HG03108 (cell line): Measurements from ENCODE around the gene CKLF.

Experiments used
- ATAC-seq: cut with Tn5 transposase; IDR thresholded peaks from one replicate; pipeline ENCODE4 v1.9.1; 2021; ENCODE audit warnings: moderate library complexity; ENCODE audit not compliant: unreplicated experiment

The CKLF gene

DNA sequence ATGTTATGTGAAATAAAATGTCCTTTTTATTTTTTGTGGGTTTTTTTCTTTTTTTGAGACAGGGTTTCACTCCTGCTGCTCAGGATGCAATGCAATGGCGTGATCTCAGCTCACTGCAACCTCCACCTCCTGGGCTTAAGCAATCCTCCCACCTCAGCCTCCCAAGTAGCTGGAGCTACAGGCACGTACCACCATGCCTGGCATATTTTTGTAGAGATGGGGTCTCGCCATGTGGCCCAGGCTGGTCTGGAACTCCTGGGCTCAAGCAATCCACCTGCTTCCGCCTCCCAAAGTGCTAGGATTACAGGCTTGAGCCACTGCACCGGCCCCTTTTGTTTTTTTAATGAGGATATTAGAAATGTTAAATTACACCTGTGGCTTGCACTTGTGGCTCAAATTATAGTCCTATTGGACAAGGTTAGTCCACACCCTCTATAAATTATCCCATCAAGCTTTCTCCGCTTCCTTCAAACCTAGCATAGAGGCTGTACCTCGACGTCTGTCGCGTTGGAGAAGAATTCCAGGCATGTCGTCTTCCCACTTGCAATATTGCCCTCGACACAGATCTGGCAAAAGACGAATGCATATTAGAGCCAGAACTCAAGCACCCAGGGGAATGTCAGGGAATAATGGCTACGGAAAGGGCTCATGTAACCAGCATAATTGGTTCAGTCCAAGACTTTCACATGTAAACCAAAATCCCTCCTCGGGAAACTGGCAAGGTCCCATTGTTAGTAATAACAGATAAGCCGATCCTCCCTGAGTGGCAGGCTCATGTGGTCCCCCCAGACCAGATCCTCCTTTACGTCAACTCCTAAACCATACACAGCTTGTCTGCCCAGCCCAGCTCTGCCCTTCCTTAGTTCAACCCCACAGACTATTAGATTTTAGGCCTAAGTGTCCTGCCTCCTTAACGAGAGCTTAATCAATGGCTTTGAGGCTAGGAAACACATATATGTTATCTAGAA is 10.7 kb upstream of the CKLF start:
- ATAC-seq = no peak

DNA sequence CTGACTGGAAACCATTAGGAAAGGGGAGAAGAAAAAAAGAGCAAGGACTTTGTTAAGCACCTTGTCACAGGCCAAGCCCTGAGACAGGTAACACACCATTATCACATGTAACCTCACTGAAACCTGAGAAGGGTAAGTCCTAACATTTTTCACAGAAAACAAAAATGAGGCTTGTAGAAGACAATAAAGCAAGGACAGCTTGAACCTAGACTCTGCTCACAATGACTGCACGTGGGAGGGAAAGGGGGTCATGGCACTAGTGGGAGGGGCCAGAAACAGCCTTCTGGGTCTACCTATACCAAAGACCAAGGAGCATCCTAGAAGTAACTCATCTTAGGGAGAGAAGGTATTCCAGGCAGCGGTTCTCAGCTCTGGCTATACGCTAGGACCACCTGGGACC is 10.0 kb upstream of the CKLF start:
- no peak for ATAC-seq

DNA sequence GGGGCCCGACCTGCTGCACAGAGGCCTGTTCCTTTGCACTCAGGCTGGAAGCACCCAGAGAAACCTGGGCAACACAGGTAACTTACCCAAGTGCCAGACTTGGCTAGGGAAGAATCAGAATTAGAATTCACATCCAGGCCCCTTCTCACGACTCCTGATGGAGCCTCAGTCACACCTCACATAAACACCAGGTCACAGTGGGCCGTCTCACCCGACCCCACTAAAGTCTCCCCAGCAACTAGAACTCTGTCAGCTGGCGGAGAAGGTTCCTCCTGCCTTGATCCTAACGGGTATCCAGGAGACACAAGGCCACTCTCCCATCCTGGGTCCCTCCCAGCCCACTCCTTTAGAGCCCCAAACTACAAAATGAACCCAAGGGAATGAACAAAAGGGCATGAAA is 8.8 kb upstream of the CKLF start:
- ATAC-seq = no peak

DNA sequence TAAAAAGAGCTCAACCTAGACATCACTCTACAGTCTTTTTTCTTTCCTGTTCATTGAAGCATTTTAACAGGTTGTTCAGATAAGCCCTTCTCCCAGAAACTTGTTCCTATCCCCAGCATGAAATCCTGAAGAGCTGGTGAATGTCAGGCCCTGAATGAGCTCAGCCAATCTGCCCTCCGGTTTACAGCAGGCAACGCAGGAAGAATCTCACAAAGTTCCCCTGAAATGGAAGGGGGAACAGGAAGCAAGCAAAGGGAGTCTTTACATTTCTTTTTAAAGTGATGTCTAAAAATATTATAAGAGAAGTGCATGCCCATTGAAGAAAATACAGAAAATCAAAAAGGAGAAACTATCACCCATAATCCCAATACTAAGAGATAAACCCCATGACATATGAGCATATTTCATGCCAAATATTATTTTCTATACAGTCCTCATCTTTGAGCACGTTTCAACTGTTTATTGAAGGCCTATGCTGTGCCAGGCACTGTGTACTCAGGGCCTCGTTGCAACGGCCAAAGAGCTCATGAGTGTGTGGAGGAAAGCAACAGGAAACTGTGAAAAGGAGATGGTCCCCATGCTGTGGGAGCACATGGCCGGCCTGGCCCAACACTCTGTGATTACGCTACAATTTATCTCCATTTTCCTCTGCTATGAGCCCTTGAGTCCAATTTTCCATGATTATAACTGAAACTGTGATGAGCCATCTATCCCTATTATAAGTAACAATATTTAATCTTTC is 8.2 kb upstream of the CKLF start:
- ATAC-seq = no peak

DNA sequence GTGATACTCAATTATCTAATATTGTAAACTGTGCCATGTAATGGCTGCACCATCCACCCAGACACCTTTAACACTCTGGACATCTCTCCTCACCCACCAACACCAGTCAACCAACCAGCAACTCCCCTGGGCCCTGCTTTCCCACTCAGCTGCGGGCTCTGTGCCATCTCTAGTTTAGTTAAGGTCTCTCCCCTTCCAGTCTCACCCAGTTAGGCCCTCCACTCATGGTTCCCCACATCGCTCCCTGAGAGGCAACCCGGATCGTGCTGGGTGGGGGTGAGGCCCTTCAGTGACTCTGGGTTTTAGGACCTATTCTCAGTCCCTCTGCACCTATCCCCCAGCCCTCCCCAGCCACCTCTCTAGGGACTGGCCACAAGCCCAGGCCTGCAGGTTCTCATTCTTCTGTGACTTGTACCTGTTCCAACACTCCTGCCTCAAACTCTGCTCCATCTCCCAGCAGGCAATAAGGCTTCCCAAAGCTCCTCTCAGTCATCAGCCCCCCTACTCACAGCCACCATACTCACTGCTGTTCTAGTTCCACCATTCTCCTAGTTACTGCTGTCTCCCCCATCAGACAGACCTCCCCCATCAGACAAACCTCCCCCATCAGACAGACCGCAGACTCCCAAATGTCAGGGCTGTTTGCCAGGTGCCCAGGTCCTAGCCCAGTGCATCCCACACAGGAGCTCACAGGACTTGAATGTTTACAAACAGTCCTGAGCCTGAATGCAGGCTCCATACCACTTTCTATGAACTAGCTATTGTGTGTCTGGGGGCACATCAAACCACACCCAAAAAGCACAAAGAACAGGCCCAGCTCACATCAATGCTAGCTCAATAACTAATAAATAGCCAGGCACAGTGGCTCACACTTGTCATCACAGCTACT is 5.0 kb upstream of the CKLF start:
- no peak for ATAC-seq

DNA sequence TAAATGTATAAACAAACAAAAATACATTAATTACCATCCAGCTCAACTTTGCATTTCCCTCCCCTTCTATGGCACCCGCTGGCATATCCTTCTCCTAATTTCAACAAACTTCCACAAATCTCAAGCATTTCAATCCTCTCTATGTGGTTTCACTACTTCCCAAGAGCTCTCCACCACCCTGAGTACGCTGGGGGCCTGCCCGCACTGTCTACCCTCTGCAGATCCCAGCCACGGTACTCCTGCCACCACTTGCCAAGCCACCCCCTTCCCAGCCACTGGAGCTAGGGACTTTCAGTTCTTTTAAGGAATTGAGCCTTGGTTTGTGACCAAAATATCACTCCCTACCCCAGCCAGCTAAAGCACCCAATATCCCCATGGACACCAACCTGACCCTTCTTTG is 4.3 kb upstream of the CKLF start:
- ATAC-seq = no peak

DNA sequence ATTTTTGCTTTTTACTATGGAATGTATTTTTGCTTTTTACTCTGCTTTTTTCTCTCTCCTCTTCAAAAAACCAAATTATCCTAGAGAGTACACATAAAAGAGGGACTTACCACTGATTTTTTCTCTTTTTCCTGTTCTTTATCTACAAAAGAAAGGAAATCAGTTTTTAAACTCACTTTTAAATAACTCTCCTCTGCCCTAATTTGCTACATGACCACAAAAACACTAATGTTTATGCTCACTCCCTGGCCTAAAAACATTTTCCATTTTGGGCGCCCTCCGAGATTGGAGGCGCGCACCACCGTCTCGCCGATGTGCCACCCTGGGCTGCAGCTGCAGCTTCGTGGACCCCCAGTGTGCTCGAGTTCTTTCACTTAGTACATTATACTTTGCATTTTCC is 3.5 kb upstream of the CKLF start:
- ATAC-seq = no peak

DNA sequence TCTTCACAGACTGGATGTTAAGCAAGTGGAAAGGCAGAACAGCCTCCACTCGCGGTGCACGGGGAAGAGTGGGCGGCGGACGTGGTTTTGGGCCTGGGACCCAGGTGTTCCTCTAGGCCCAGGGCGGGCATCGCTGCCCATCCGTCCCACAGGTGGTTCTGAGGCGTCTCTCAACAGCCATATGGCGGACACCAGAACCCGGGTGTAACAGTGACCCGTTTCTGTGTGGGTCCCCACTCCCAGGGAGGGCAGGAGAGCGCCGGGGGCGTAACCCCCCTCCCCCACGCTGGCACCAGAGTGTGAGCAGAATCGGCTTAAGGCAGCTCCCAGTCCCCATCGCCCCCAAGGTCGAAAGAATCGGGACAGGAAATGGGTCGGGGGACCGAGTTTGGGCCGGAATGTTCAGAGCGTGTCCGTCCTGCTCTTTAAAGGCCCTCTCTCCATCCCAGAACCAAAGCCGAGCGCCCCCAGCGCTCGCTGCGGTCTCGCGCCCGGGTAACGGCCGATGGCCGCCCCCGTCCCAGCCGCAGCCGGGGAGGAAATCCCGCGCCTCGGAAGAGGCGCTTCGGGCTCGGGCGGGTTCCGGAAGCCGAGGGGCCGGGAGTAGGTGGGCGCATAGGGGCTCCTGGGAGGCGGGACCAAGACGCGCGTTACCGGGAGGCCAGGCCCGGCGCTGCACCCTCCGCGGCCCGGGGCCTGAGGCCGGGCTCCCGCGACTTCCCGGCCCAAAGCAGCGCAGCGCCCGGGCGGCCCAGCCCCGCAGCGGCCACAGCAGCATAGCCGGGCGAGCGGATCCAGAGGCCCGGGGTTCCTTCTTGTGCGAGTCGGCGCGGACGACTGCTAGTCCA is 2.9 kb upstream of the CKLF start, which contains the start of gene TK2:
Gene TK2, minus strand, starts transcription at position 839 of the 848 bp plus-strand sequence. Its CDS starts 61 bp downstream, at position 778.
- ATAC-seq = no peak

DNA sequence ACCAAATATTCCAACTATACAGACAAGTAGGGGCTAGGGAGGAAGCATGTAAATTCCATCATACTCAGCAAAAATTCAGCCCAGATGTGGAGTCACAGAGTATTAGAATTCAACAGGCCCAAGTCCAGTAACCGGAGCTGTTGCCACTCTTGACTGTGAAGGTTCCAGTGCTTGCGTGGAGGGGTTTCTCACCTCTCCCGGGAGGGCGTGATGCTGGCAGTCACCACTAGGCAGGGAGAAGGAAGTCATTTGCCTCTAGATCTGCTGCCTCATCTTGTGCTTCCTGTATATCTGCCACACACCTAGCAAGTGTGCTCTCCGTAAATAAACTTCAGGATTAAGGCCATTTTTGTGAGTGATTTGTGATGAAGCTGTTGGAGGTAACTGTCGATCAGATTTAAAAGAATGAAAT is 1.0 kb upstream of the CKLF start:
- ATAC-seq = no peak

DNA sequence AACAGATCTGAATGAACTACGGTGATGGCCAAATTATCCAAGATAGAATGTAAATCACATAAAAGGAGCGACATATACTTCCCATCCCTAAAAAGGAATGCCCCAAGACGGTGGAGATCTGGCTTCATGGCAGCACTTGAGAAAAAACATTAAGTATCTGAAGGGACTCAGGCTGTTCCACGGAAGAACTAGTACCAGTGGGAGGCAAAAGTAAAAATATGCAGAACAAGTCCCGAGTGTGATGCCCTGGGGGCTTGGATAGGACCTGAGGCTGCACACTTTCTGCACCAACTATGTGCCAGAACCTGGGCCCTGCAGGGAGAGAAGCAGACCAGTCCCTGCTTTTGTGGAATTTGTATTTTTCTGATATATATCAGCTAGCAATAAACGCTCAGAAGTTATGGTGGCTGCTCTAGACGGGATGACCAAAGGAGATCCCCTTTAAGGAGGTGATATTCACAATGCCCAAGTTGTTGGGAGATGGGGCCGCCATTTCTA is 539 bp upstream of the CKLF start:
- no peak for ATAC-seq

DNA sequence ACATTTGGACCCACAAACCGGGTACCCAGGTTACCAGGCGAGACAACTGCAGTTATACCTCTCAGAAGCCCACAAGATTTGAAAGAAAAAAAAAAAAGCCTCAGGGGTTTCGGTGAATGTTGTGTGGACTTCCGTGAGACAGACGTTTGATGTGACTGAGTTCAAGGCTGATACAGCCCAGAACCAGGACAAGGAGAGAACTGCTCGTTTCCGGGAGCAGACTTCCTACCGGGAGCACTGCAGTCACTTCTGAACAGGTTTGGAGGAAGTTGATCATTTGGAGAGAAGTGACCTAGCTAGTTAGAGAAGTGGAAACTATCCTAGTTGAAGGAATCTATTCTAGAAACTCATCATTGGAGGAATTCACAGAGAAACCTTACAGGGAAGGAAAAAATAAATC is 847 bp downstream of the CKLF start:
- no peak for ATAC-seq

DNA sequence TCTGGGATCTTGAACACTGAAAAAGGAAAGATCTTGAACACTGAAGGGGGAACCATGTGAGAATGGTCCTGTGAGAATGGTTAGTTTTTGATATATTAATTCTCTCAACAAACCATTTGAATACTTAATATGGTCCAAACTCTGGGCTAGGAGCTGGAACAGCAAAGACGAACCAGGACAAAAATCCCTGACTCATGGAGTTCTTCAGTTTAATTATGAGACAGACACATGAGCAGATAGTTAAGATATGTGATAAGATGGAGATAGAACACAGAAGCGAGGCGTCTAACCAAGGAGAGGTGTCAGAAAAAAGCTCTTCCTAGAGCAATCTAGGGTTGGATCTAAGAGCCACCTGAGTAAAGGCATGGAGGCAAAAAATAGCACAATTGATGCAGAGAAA is 1.6 kb downstream of the CKLF start:
- ATAC-seq = no peak

DNA sequence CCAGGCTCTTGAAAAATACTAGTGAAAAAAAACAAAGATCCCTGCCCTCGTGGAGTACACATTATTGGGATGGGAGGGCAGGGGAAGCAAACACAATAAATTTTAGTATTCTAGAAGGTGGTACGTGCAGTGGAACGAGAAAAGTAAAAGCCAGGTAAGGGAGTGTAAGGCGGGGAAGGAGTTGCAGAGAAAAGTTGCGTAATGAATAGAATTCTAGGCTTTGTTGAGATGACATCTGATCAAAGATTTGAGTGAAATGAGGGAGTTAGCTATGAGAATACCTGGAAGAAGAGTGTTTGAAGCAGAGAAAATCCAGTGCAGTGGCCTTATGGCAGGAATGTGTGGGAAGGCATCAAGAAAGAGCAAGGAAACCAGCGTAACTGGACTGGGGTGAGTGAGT is 2.1 kb downstream of the CKLF start:
- no peak for ATAC-seq

DNA sequence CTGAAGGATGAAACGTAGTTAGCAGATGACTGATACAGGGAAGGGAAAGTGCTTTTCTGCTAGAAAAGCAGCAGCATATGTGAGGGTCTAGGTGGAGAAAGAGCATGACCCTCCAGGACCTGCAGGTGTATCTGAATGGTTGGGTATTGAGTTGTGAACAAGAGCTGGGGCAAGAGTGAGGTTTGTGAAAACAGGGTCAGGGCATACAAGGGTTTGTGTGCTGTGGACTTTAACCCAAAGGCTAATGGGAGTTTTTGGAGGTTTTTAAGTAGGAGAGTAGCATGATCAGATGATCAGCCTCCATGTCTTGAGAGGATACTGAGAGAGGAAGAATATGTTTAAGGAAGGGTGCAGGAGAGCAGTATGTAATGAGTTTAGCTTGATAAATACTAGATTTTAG is 7.7 kb downstream of the CKLF start:
- ATAC-seq = no peak

DNA sequence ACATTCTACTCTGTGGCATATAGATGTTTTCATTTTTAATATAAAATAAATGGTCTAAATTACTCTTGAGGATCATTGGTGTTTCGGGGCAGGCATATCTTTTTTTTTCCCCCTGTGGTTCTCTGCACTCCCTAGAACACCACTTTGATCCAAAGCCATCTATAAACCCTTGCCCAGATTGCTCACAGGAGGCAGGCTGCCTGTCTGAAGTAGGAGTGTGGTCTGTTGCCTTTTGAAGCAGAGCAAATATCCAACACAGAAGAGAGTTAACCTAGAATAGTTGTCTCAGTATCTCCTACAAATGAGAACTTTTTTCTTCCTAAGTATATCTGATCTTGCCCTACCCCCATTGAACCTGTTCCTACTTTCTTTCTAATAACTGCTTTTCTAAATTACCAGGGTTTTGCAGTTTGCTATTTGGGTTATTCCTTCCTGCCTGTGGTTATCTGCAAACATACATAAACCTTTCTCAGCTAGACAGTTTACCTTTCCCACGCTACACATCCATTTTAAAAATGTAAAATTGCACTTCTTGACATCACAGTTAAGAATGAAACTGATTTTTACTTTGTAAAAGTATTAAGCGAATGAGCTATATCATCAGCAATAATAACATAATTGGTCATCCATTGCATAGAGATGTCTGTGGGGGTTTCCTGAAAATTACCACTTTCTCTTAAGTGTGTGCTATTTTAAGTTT is 9.2 kb downstream of the CKLF start:
- ATAC-seq = no peak

DNA sequence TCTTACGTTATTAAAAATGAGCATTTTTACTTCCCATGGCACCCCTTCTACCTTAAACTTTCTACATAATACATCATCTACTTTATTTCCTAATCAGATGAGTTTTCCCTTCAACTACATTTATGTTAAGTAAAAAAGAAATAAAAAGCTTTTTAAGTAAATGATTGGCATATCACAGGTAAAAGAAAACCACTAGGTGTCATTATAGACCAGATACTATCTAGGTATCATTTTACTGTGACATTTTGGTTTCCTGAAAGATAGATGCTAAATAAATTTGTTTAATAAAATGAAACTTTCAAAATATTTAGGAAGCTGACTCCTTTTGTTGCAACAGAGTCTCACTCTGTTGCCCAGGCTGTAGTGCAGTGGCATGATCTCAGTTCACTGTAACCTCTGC is 10.0 kb downstream of the CKLF start:
- ATAC-seq = no peak

DNA sequence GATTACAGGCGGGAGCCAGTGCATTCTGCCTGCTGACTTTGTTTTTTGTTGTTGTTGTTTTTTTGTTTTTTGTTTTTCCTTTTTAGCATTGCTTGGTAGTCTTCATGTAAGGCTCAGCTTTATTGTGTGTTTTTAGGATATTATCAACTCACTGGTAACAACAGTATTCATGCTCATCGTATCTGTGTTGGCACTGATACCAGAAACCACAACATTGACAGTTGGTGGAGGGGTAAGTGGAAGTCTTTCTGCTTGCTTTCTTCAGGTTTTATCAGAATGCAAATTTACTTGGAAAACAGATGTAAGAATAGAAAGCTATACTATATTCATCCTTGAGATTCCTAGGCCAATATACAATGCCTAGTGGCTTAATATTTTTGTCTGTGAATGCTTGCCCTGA is 10.6 kb downstream of the CKLF start:
- ATAC-seq = no peak

DNA sequence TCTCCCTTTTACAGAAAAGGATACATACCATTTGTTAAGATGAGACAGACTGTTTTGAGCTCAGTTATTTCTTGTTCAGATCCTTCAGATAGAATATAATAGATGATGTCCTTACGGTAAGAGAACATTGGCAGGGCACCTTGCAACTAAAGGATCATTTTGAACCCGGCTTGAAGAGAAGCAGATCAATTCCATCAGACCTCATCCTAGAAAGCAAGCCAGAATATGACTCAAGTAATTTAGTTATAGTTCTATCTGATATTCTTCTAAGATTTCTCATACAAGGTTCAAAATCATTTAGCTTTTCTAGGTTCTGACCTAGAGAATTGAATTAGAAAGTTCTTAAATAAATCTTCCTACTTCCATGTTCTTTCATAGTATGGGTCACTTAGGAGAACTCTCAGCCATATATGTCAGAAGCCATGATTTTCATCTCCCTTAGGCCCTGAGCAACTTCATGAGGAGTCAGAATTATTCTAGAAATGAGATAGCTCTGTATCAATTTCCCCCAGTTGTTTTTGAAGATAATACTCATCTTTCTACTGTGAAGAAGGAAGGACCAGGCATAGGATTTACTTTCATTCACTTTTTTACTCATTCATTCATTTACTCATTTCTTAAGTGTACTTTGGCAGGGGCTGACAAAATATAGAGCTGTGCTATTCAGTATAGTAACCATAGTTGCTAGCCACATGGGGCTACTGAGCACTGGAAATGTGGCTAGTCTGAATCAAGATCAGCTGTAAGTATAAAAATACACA is 11.4 kb downstream of the CKLF start:
- no peak for ATAC-seq
